ENCODE measurements around the gene GCSAM.

The GCSAM gene

DNA sequence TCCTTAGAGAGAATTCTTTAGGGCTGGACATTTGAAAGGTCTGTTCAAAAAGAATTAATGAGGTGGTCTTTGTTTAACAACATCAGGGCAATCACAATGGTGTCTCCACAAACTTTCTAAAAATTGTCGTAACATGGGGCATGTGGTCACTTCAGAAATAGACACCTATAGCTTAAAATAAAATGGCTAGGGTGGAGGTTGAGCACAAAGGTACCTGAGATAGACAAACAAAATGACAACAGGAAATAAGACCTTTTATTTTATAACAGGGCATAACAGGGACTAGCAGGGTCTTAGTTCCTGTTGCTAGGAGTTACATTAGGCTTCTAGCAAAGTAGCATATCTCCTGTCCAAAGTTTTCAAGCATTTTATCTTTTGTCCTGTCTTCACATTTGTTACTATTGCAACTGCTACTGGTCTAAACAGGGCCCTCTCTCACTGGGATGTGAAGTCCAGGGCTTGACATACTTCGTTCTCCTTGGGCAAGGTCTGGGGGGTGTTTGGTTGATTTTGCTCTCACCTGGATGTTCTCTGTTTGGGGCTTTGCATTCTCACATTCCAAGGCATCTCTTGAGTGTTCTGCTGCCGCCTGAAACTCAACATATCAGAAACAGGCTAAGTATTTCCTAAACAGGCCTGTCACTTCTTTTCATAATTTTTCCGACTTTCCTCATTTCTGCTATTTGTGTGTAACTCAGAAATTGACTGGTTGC, 3.0 kb downstream of the GCSAM start:
- DNase-seq (ENCODE audit: low spot score): no peak

- peak; percentile 51 for DNase-seq (ENCODE audit: low spot score)
These were observed 4.0 kb downstream of the GCSAM start for GRCh38 chr3:112128843-112129727.

DNA sequence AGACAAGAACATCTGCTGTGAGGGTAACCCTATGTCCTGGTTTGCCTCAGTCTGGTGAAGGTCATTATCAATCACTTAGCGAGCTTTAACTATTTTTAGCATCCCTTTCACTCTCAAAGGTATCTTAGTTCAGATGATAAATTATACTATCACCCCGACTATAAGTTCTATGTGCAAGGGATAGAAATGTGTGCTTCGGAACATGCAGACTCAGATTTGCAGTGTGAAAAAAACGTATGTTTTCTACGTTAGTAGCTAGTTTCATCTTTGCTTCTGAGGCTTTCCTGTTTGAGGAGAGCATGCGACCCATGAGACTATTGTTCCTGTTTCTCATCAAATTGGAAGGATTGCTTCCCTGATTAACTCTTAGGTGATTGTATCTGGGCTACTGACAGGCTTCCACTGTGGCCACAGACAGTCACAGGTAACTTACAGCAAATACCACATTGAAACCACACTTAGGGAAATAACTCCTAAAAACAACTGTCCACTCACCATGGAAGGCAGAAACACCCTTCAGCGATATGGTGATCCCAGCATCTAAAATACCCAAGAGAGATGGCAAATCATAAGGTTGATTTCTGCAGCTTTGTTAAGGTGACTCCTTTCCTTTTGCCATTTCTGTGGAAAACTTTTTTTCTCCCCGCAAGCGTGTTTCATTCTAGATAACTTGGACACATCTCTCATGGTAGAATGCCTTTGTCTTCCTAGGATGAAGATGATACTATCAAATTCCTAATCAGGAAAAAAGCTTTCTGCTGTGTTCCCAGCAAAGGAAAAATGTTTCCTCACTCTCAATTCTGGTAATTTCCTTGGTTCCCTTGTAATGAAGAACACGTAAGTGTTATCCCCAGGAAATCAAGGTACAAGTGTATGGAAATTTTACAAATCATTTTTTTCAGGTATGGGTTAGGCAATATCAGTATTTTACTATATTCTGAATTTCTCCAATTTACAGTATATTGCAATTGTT, 5.2 kb downstream of the GCSAM start:
- DNase-seq (ENCODE audit: low spot score): no peak

DNA sequence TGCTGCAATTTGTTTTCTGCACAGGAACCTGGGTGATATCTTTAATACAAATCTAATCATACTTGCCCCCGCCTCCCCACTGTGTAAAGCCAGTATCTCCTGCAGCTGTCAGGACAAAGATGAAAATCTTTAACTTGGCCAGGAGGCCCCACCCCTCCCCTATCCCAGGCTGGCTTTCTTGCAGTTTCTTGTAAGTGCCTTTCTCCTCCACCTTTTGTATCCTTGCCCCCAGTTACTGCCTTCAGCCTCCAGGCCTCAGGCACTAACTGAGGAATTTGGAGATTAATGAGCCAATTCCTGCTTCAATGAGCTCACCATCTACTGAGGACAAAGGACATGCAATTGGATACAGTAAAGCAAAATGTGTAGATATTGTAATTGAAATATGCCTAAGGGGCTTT, 6.5 kb downstream of the GCSAM start:
- DNase-seq (ENCODE audit: low spot score): no peak

GRCh38 chr3:112124907-112125607, 8.0 kb downstream of the GCSAM start:
- DNase-seq (ENCODE audit: low spot score): no peak

DNA sequence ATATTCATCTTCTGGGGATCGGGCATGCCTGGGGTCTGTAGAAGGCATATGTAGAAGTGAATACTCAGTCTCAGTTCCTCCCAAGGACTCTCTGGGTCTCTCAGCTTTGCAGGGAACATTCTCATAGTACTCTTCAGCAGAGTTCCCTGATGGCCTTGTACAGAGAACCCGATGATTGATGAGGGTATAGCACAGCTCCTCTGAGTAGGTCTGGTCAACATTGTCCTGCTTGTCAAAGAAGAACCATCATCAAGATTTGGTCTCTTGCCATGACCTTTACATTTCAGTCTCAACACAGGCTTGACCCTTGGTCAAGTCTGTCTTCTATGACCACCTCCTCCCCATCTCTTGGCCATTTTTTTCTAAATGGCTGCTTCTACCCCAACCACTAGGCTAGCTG, 9.5 kb downstream of the GCSAM start:
- DNase-seq (ENCODE audit: low spot score): no peak

GRCh38 chr3:112122870-112123269, 10.2 kb downstream of the GCSAM start:
- no peak for DNase-seq (ENCODE audit: low spot score)

DNA sequence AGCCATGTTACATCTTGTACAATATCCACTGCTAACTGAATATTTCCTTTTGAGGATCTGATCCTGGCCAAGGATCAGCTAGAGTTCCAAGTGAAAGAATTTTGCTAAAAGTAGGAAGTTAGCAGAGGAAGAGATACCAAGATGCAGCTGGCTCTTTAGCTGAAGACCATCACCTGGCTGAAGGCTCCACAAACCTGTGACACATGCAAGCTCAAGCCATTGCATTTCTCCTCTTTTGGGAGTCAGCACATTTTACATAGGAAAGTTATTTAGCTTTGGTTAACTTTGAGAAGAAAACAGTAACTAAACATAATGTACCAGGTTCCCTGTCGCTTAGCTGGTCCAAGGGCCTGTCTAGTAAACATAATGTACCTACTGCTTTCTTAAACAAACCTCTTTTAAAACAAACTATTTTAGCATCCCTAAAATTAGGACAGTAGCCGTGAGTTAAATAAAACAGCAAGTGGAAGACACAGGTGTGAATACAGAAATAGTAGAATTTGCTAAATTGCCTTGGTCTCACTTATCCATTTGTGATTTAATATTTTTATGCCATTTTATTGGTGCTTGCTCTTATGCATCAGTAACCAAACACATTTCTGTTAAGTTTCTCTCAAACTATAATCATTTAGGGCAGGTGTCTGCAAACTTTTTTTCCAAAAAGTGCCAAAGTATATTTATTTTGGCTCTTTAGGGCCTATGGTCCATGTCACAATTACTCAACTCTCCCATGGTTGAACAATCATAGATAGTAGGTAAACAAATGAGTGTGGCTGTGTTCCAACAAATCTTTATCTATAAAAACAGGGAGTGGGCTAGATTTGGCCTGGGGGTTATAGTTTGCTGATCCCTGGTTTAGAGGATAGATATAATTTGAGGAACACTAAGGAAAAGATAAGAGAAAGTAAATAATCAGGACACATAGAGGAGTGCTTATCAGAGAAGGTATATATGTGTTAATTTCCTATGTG, 11.2 kb downstream of the GCSAM start:
- no peak for DNase-seq (ENCODE audit: low spot score)

- DNase-seq (ENCODE audit: low spot score): no peak
These were observed 12.8 kb downstream of the GCSAM start for GRCh38 chr3:112119962-112120836.

DNA sequence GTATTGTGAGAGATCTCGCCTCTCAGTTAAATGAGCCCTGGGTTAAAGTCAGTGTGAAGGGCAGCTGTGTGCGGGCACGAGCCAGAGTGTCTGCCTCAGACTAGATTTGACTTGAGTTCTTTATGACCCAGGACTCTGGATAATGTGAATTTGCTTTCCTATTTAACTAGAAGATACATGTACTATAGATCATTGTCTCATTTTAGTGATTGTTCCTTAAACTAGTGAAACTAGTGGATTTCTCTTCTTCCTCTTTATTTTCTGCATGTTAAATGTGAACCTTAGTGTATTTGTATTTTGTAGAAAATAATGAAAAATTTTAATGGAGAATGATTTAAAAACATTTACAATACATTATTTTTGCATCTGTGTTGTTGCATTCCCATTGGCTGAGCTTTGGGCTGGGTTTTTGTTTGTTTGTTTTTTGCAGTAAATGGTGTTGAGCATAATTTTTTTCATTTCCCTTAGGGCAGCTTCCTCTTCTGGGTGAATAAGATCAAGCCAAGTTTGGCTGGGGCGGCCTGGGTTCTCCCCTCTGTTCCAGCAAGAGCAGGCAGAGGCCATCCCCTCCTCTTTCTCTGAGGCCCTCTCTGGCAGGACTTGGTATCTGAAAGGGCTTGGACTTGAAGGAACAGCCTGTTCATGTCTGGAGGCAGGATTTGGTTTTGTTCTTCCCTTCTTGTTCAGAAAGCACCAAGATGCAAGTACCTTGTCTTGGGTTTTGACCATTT, 15.0 kb downstream of the GCSAM start:
- peak; percentile 51 for DNase-seq (ENCODE audit: low spot score)

GRCh38 chr3:112117415-112117814, 15.6 kb downstream of the GCSAM start:
- no peak for DNase-seq (ENCODE audit: low spot score)

DNA sequence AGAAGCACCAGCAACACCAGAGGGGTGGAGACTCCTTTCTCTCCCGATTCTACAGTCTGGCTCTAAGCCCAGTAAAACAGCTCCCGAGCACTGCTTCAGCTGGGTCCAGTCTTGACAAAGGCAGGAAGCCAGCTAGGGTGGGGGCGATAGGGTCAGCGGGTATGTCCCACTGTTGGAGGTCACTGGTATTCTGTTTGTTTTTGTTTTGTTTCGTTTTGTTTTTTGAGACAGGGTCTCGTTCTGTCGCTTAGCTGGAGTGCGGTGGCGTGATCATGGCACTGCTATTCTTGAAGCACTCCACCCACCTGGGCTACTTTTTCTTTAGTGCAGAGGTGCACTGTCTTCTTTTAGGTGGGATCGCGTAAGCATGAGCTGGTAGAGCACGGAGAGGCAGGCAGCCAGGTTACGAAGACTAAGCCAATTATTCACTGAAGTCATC, 16.3 kb downstream of the GCSAM start:
- no peak for DNase-seq (ENCODE audit: low spot score)

GRCh38 chr3:112115806-112116383, 17.2 kb downstream of the GCSAM start:
- DNase-seq (ENCODE audit: low spot score): no peak

DNA sequence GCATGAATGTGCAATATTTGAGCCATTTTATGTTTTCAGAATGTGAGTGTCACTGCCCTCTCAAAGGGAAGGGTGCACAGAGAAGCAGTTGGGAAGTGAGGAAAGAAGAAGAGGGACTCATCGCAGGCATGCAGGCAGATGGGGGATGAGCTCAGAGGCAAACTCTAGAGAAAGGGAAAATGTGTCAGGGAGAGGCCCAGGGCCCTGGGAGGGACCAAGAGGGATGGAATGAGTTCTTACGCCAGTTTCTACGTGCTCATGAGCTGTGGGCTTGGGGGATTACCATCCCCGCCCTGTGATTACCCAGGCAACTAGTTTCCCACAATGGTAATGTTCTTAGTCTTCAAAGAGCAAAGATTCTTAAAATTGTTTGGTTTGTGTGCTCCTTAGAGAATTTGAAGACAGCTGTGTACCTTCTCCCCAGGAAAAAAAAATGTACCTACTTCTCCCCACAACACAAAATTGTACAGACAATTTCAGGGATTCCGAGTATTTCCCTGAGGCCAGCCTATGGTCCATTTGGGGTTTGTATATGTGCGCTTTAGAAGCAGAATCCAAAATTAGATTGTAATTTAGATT, 17.8 kb downstream of the GCSAM start:
- no peak for DNase-seq (ENCODE audit: low spot score)

GRCh38 chr3:112114576-112115160, 18.4 kb downstream of the GCSAM start:
- DNase-seq (ENCODE audit: low spot score): no peak

- peak; percentile 77 for DNase-seq (ENCODE audit: low spot score)
These were observed 21.2 kb downstream of the GCSAM start for GRCh38 chr3:112111785-112112402.

GRCh38 chr3:112109322-112109721, 23.7 kb downstream of the GCSAM start:
- DNase-seq (ENCODE audit: low spot score): no peak
